Mucosa of gallbladder (tissue), 1 donor: Measurements from ENCODE around the gene ANAPC4. TPM values are rescaled to one million over a fixed set of nuclear protein-coding genes. Genes with fewer than 3 reads are reported as not detected.

Experiments used
- DNase-seq: peaks from one replicate; pipeline ENCODE4 v3.0.0-alpha.2; 2020; ENCODE audit warnings: low spot score
- total RNA-seq: library from RNA; stranded (reverse); gene quantifications from one replicate; pipeline ENCODE4 v1.2.1, GENCODE V29; 2021
- donor health status: DM: no; HTN: no; CAD: no.

The ANAPC4 gene
- total RNA-seq, 1 donor from 2014 or later: 28.9 TPM

- no peak for DNase-seq
These were observed 741 bp downstream of the ANAPC4 start for GRCh38 chr4:25377572-25378436.

- DNase-seq: no peak
These were observed 1.3 kb downstream of the ANAPC4 start for GRCh38 chr4:25378437-25378743.

GRCh38 chr4:25379591-25379990 lies 2.5 kb downstream of the ANAPC4 start:
- no peak for DNase-seq

GRCh38 chr4:25383647-25384046 lies 6.6 kb downstream of the ANAPC4 start:
- DNase-seq: no peak

- no peak for DNase-seq
These were observed 9.9 kb downstream of the ANAPC4 start for GRCh38 chr4:25386926-25387325.

GRCh38 chr4:25397305-25397704 lies 20.2 kb downstream of the ANAPC4 start:
- no peak for DNase-seq

- no peak for DNase-seq
These were observed 22.4 kb downstream of the ANAPC4 start for GRCh38 chr4:25399510-25399909.

- DNase-seq: no peak
These were observed 24.0 kb downstream of the ANAPC4 start for GRCh38 chr4:25401066-25401465.

- DNase-seq: no peak
These were observed 25.5 kb downstream of the ANAPC4 start for GRCh38 chr4:25402521-25402920.

- no peak for DNase-seq
These were observed 26.6 kb downstream of the ANAPC4 start for GRCh38 chr4:25403699-25404098.

- no peak for DNase-seq
These were observed 28.4 kb downstream of the ANAPC4 start for GRCh38 chr4:25405453-25405852.

GRCh38 chr4:25406081-25406692 lies 29.1 kb downstream of the ANAPC4 start:
- no peak for DNase-seq

- no peak for DNase-seq
These were observed 33.9 kb downstream of the ANAPC4 start for GRCh38 chr4:25410820-25411529.

GRCh38 chr4:25413261-25413660 lies 36.2 kb downstream of the ANAPC4 start:
- no peak for DNase-seq

- DNase-seq: no peak
These were observed 40.0 kb downstream of the ANAPC4 start for GRCh38 chr4:25417014-25417413.

GRCh38 chr4:25420931-25421330 lies 43.9 kb downstream of the ANAPC4 start:
- no peak for DNase-seq

- no peak for DNase-seq
These were observed 44.9 kb downstream of the ANAPC4 start for GRCh38 chr4:25421816-25422525.

- DNase-seq: no peak
These were observed 46.5 kb downstream of the ANAPC4 start for GRCh38 chr4:25423548-25423947.

- DNase-seq: no peak
These were observed 47.6 kb downstream of the ANAPC4 start for GRCh38 chr4:25424539-25425228.

- no peak for DNase-seq
These were observed 48.3 kb downstream of the ANAPC4 start for GRCh38 chr4:25425361-25425760.

- no peak for DNase-seq
These were observed 50.8 kb downstream of the ANAPC4 start for GRCh38 chr4:25427871-25428270.

GRCh38 chr4:25430630-25431029 lies 53.6 kb downstream of the ANAPC4 start:
- DNase-seq: no peak
